ENCODE measurements around the gene SCAP. TPM values are rescaled to one million over a fixed set of nuclear protein-coding genes. Genes with fewer than 3 reads are reported as not detected.

The SCAP gene
- total RNA-seq, 1 donor from 2014 or later, result 63.8 TPM

DNA sequence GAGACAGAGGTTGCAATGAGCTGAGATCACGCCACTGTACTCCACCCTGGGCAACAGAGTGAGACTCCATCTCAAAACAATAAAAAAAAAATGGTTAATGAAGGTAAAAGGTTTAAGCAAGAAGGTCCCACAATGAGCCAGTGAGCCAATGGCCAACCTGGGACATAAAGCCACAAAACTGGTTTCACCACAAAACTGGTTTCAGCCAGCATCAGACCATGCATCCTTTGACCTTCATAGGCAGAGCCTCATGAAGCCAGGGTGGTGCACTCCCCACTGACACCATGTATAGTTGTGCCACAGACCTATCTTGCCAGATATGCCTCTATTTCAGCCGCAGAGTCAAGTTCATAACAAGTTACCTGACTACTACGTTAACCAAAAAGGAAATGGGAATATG lies 41.9 kb downstream of the SCAP start:
- DNase-seq (ENCODE audit: extremely low read depth, low read depth, low spot score), result no peak

GRCh38 chr3:47432673-47433072 lies 43.1 kb downstream of the SCAP start:
- DNase-seq (ENCODE audit: extremely low read depth, low read depth, low spot score), result no peak

GRCh38 chr3:47431225-47431624 lies 44.5 kb downstream of the SCAP start:
- DNase-seq (ENCODE audit: extremely low read depth, low read depth, low spot score), result no peak

DNA sequence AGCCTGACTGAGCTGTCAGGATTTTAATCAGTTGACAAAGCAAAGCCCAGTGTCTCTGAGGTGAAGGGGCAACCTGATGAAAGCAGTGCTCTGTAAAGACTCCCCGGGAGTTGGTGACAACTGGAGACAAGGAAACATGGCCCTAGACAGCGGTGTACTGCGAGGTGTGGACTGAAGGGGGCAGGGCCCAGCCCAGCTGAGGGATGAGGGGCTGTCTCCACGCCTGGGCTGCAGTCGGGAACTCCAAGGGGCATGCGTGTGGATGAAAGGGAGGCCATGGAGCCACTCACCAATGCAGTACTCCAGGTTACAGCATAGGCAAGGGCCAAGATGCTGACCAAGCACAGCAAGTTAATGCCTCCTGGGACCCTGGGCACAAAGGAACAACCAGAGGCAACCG lies 45.1 kb downstream of the SCAP start:
- no peak for DNase-seq (ENCODE audit: extremely low read depth, low read depth, low spot score)

GRCh38 chr3:47429476-47430270 lies 46.1 kb downstream of the SCAP start:
- DNase-seq (ENCODE audit: extremely low read depth, low read depth, low spot score), result no peak

- DNase-seq (ENCODE audit: extremely low read depth, low read depth, low spot score), result no peak
Measured at GRCh38 chr3:47428662-47429061, 47.1 kb downstream of the SCAP start.

DNA sequence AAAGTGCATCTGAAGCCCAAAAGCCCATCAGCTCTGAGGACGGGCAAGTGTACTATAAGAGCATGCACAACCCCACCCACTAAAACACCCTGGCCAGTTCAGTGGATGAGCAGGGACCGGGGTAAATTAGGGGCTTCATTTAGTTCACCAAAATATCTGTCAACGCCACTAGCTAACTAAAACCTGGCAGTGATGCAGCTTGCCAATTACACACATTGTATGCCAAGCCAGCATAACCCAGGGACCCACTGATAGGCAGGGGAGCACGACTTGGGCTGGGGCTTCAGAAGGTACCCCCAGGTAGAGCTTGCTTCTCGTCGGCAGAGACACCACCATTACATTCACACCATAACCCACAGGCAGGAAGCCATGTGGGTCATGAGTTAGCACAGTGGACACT lies 47.9 kb downstream of the SCAP start:
- no peak for DNase-seq (ENCODE audit: extremely low read depth, low read depth, low spot score)

DNA sequence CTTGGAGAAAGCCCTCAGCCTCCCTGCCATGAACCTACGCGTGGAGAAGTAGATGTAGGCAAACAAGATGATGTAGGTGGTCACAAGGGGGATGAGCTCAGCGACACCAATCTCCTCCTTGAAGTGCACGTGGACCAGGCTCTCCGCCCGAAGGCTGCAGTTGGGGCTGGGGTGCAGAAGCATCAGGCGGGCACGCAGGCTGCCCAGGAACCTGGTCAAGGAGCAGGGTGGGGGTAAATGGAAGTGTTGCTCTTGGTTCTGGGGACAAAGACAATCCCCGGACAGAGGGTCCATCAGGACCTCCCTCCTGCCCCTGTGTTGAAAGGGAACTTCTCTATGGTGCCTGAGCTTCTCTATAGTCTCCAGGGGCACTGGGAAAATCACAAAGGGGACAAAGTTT lies 49.8 kb downstream of the SCAP start:
- DNase-seq (ENCODE audit: extremely low read depth, low read depth, low spot score), result no peak

GRCh38 chr3:47425383-47425778 lies 50.4 kb downstream of the SCAP start:
- no peak for DNase-seq (ENCODE audit: extremely low read depth, low read depth, low spot score)

GRCh38 chr3:47424434-47425382 lies 51.0 kb downstream of the SCAP start:
- DNase-seq (ENCODE audit: extremely low read depth, low read depth, low spot score), result no peak

GRCh38 chr3:47423548-47424145 lies 52.1 kb downstream of the SCAP start:
- no peak for DNase-seq (ENCODE audit: extremely low read depth, low read depth, low spot score)

DNA sequence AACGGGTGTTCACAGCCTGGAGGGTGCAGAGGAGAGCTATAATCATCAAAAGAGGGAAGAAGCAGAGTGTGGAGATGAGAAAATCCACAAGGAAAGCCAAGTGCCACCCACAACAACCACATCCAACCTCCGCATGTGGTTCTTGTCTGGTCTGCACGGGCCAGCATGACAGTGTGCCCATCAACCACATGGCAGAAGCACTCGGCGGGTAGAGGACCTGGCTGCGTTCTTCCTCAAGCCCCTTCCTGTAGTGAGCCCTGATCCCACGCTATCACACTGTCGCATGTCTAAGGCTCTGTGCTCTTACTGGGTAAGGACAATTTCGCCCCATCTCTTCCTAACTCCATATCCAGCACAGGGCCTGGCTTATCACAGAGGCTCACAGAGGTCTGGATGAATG lies 53.0 kb downstream of the SCAP start:
- DNase-seq (ENCODE audit: extremely low read depth, low read depth, low spot score), result no peak

- DNase-seq (ENCODE audit: extremely low read depth, low read depth, low spot score), result no peak
Measured at GRCh38 chr3:47421741-47422649, 53.7 kb downstream of the SCAP start.

DNA sequence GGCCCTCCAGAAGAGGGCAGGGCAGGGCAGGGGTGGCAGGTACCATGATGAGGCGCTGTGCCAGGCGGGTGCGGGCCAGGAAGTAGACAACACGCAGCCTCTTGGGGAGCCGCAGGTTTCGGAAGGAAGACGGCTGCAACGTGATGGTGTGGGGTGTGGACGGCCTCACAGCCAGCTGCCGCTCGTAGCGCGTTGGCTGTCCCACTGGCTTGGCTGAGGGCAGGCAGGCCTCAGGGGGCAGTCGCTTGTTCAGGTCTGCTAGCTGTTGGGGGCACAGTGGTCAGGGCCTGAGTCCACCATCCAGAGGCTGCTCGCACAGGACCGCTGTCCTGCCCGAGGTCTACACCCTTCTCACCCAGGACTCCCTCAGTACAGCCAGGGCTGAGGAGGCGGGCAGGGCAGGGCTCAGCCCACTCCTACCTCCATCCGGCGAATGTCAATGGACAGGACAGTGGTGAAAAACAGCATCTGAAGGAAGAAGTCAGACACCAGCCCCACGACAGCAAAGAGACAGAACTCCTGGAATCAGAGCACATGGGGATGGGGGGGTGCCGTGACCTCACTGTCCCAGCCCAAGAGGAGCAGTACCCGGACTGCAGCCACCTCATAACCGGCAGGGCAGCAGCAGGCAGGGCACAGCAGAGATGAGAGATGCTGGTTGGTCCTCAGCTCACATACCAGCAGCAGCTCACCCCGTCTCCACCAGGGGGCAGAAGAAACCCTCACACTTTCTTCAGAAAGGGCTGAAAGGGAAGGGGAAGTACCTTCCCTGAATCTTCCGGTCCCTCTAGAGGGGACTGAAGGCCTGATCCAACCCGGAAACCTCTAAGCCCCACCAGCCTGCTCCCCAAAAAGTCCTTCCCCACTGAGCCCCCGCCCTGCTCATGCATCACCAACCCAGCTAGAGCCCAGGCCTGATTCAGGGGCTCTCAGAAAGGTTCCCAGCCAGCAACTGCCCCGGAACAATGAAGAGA lies 54.9 kb downstream of the SCAP start:
- DNase-seq (ENCODE audit: extremely low read depth, low read depth, low spot score), result peak; percentile 42

- DNase-seq (ENCODE audit: extremely low read depth, low read depth, low spot score), result no peak
Measured at GRCh38 chr3:47420044-47420430, 55.7 kb downstream of the SCAP start.

GRCh38 chr3:47419083-47420043 lies 56.4 kb downstream of the SCAP start:
- no peak for DNase-seq (ENCODE audit: extremely low read depth, low read depth, low spot score)

DNA sequence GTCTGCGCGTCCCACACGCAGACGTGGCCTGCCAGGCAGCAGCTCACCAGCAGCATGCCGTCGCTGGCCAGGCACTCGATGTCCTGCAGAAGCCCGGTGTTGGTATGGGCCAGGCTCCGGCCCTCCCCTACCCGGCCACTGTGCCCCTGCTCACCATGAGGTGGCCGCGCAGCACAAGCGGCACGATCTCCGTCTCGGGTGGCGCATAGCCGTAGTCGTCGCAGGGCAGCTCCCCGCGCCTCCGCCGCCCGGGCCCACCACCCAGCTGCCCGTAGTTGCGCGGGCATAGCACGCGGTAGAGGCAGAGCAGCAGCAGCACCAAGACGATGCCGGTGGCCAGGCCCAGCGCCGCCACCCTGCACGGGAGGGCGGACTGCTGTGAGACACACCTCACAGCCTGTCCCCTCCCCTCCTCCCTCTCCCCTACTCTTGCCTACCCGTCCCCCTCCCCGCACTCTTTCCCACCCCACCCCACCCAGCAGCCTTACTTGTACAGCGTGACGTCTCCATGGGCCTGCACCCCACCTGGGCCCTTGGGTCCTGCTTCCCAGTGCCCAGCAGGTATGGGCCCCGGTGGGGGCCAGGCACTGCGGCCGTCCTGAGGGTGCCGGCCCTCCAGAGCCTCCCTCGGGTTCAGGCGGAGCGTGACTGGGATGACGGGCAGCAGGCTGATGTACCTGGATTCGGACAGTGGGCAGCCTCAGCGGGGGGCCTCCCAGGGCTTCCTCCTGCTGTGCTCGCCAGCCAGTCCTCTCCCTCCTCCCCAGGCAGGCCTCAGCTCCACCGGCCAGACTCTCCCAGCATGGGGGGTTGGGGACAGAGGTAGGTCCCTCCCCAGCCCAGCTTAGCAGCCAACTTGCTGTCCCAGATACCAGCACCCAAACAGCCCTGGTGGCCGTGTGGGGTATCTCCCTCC lies 57.3 kb downstream of the SCAP start:
- no peak for DNase-seq (ENCODE audit: extremely low read depth, low read depth, low spot score)

Data from glomerular endothelial cell (primary cell).